NCI-H1694 treated with DMSO at 0.1 percent for 48 hours (cell line): ENCODE data around the gene SLCO1B1.

ENCODE experiments used
- DNase-seq: peaks from one replicate; lab custom pipeline; 2025; lab: John Stamatoyannopoulos, UW

SLCO1B1 gene

DNA sequence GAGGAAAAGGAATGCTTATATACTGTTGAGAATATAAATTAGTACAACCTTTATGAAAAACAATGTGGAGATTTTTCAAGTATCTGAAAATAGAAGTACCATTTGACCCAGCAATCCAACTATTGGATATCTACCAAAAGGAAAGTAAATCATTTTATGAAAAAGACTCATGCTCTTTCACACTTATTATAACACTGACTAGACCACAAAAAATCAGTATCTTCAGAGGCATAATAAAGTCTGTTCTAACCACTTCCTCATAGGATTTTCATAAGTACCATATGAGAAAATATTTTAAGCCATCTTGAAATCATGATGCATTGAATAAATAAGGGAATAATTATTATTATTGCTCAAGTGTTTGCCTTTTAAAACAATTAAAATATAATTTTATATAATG, 90.8 kb downstream of the SLCO1B1 start:
- no peak for DNase-seq

GRCh38 chr12:21223930-21224329, 92.9 kb downstream of the SLCO1B1 start:
- DNase-seq, result no peak

DNA sequence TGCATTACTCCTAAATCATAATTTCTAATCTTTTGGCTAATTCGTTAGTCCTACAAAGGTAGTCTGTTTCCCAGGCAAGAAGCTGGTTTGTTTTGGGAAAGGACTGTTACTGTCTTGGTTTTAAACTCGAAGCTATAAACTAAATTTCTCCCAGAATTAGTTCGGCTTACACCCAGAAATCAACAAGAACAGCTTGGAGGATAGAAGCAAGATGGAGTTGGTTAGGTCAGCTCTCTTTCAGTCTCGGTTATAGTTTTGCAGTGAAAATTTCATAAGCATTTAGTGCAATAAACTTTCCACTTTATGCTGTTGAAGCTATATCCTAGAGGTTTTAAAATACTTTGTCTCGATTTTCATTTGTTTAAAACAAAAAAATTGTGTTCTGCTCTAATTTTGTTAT, 103.4 kb downstream of the SLCO1B1 start:
- DNase-seq, result no peak

DNA sequence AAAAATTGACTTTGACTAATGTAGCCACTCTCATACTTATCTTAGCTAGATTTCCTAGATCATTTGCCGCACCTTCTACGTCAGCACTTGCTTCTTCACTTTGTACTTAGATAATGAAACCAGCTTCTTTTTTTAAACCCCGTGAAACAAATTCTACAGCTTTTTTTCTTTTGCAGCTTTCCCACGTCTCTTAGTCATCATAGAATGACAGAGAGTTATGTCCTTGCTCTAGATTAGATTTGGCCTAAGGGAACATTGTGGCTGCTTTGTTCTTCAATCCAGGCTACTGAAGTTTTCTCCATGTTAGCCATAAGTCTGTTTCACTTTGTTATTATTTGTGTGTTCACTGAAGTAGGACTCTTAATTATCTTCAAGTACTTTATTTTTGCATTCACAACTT, 108.9 kb downstream of the SLCO1B1 start:
- no peak for DNase-seq

DNA sequence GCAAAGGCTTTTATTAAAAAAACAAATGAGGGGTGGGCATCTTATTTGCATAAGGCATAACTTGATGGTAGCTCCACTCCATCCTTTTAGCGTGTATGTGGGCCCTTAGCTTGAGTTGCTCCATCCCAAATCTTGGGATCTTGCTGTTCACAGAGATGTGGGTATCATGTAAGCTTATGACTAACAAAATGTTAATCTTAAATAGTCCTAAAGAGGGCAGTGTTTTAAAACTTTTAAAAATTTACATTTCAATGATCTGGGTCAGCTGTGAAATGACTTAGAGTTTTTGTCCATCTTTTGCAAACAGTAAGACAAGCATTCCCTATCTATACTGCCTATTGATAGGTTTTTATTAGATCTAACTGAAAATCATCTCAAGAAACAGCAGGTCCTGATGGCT, 117.7 kb downstream of the SLCO1B1 start:
- DNase-seq, result peak; percentile 49

DNA sequence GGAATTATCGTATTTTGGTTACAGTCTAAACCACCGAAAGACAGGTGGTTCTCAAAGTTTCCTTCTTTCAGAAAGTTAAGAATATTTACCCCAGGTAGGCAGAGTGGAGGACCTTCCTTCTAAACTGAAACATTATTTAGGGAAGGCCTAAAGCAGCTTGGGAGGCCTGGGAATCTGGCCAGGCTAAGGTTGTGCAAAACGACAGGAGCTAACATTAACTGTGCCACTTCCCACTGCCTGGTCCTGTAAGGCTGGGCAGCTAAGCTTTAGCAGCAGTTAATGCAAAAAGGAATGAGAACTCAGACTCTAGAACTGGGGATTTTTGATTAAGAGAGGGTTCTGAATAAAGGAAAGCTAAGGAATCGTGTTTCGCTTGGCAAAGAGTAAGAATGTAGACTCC, 121.1 kb downstream of the SLCO1B1 start:
- no peak for DNase-seq

DNA sequence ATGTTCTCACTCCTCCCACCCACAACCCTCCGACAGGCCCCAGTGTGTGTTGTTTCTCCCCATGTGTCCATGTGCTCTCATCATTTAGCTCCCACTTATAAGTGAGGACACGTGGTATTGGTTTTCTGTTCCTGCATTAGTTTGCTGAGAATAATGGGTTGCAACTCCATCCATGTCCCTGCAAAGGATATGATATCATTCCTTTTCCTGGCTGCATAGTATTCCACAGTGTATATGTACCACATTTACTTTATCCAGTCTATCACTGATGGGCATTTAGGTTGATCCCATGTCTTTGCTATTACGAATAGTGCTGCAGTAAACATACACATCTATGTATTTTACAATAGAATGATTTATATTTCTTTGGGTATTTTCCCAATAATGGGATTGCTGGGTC, 126.2 kb downstream of the SLCO1B1 start:
- DNase-seq, result no peak

DNA sequence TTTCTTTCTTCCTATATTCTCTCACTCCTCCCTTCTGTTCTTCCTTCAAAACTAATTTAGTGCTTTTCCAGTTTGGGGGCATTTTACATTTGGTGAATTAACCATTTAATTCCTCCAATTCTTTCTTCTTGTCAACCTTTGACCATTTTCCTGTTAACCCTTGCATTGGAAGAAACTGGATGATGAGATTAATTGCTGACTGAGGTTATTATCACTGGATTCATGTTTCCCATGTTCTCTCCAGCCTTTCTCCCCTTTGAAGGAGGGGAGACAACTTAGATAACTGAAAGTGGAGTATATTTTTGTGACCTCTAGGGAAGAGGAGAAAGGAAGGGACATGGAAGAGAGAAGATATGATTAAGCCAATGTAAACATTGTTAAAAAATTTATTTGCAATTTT, 133.2 kb downstream of the SLCO1B1 start:
- DNase-seq, result no peak

GRCh38 chr12:21265932-21266331, 134.9 kb downstream of the SLCO1B1 start:
- no peak for DNase-seq

- DNase-seq, result no peak
Measured at GRCh38 chr12:21276826-21277225, 145.8 kb downstream of the SLCO1B1 start.
